CD14-positive monocyte (primary cell): ENCODE results near the gene MYO5B. TPM values are rescaled to one million over a fixed set of nuclear protein-coding genes. Genes with fewer than 3 reads are reported as not detected.

Experiments
- DNase-seq, 3 donors: peaks; one replicate each; pipeline ENCODE4 v3.0.0-alpha.2; 2011 to 2022
- H2AFZ ChIP-seq: 2 replicates; pipeline ENCODE4 v1.6.0; 2012; ENCODE audit warnings: mild to moderate bottlenecking, low read depth, low read length, inconsistent platforms; ENCODE audit not compliant: insufficient read depth, poor library complexity, severe bottlenecking
- H3K27ac ChIP-seq, 2 donors: 1 replicate in 1 of 2; 2 replicates in 1 of 2; pipeline ENCODE4 v1.5.1; 2012 to 2013; ENCODE audit warnings: low read length in 2 of 2, control low read depth in 1 of 2, inconsistent platforms in 1 of 2, low read depth in 1 of 2, mild to moderate bottlenecking in 1 of 2
- H3K27me3 ChIP-seq, 2 donors: one replicate each; pipeline versions ENCODE4 v1.6.0 to v1.6.1; 2011 to 2013; ENCODE audit warnings: low read length in 2 of 2; ENCODE audit not compliant: control insufficient read depth in 2 of 2, insufficient read depth in 2 of 2
- H3K36me3 ChIP-seq, 2 donors: replicated peaks in 1 of 2; 1 replicate in 1 of 2; 2 replicates in 1 of 2; pipeline versions ENCODE4 v1.5.1 to v1.6.1; 2012 to 2013; ENCODE audit warnings: low read length in 2 of 2, control low read depth in 1 of 2, inconsistent platforms in 1 of 2, mild to moderate bottlenecking in 1 of 2; ENCODE audit not compliant: insufficient read depth in 2 of 2, control insufficient read depth in 1 of 2
- H3K4me1 ChIP-seq, 2 donors: 1 replicate in 1 of 2; 2 replicates in 1 of 2; pipeline versions ENCODE4 v1.5.1 to v1.6.1; 2012 to 2013; ENCODE audit warnings: low read length in 2 of 2, control low read depth in 1 of 2, inconsistent platforms in 1 of 2, mild to moderate bottlenecking in 1 of 2, moderate library complexity in 1 of 2; ENCODE audit not compliant: insufficient read depth in 2 of 2, control insufficient read depth in 1 of 2
- H3K4me2 ChIP-seq: replicated peaks from 2 replicates; pipeline ENCODE3; 2012; ENCODE audit warnings: low read length, moderate library complexity, mild to moderate bottlenecking; ENCODE audit not compliant: poor library complexity, severe bottlenecking; ENCODE audit errors: extremely low read depth
- H3K4me3 ChIP-seq, 3 experiments: fragments of 200-600 bp in 1 of 3; sonication (generic) in 1 of 3; replicated peaks in 1 of 3; 1 replicate in 2 of 3; 2 replicates in 1 of 3; pipeline ENCODE4 v1.5.1; 2011 to 2013; ENCODE audit warnings: low read length in 3 of 3, mild to moderate bottlenecking in 3 of 3, control low read depth in 2 of 3, low read depth in 2 of 3, inconsistent platforms in 1 of 3, moderate library complexity in 1 of 3
- H3K79me2 ChIP-seq: 2 replicates; pipeline ENCODE4 v1.6.0; 2012; ENCODE audit warnings: mild to moderate bottlenecking, control low read depth, inconsistent platforms, low read length, moderate library complexity; ENCODE audit not compliant: insufficient read depth
- H3K9ac ChIP-seq: 2 replicates; pipeline ENCODE4 v1.6.0; 2017; ENCODE audit warnings: low read length, mild to moderate bottlenecking; ENCODE audit not compliant: insufficient read depth, poor library complexity, severe bottlenecking
- H3K9me3 ChIP-seq, 2 donors: replicated peaks in 1 of 2; 1 replicate in 1 of 2; 2 replicates in 1 of 2; pipeline versions ENCODE4 v1.5.1 to v1.6.1; 2012 to 2013; ENCODE audit warnings: low read length in 2 of 2, control low read depth in 1 of 2; ENCODE audit not compliant: control insufficient read depth in 1 of 2, insufficient read depth in 1 of 2
- H4K20me1 ChIP-seq: 2 replicates; pipeline ENCODE4 v1.6.0; 2012; ENCODE audit warnings: mild to moderate bottlenecking, low read length, control low read depth, moderate library complexity; ENCODE audit not compliant: insufficient read depth
- H3K27ac Mint-ChIP-seq, 7 donors: one replicate each; pipeline ENCODE4 v1.8.0; 2020; ENCODE audit warnings: mild to moderate bottlenecking in 7 of 7, mixed read lengths in 7 of 7, moderate library complexity in 6 of 7, inconsistent platforms in 2 of 7
- H3K27me3 Mint-ChIP-seq, 3 donors: one replicate each; pipeline ENCODE4 v1.8.0; 2021 to 2022; ENCODE audit warnings: low read depth in 3 of 3, mild to moderate bottlenecking in 3 of 3, mixed read lengths in 3 of 3, moderate library complexity in 3 of 3, inconsistent platforms in 1 of 3
- H3K36me3 Mint-ChIP-seq, 2 donors: one replicate each; pipeline ENCODE4 v1.8.0; 2020; ENCODE audit warnings: mixed read lengths in 2 of 2, inconsistent platforms in 1 of 2, mild to moderate bottlenecking in 1 of 2
- H3K4me1 Mint-ChIP-seq: one replicate; pipeline ENCODE4 v1.8.0; 2020; ENCODE audit warnings: mild to moderate bottlenecking, mixed read lengths
- H3K4me3 Mint-ChIP-seq, 2 donors: one replicate each; pipeline ENCODE4 v1.8.0; 2020; ENCODE audit warnings: mild to moderate bottlenecking in 2 of 2, mixed read lengths in 2 of 2, moderate library complexity in 1 of 2
- H3K9me3 Mint-ChIP-seq, 7 donors: one replicate each; pipeline ENCODE4 v1.8.0; 2020 to 2022; ENCODE audit warnings: mixed read lengths in 7 of 7, mild to moderate bottlenecking in 6 of 7, moderate library complexity in 6 of 7, inconsistent platforms in 2 of 7
- WGBS: methylation state at CpG from one replicate; pipeline ENCODE4 v1.1.5; 2013; ENCODE audit warnings: missing lambda C conversion rate; ENCODE audit not compliant: insufficient coverage; 5-methylcytosine and 5-hydroxymethylcytosine counted together
- intact Hi-C, 2 donors: fragments of 100-400 bp; cut with micrococcal nuclease; formaldehyde crosslinking; loops; one replicate each; pipeline versions ENCODE4 v1.15.0 to v1.15.1; 2023
- polyA plus RNA-seq, 3 donors: library from polyadenylated mRNA; depleted of rRNA in 1 of 3; unstranded in 2 of 3; stranded (reverse) in 1 of 3; fragments of 300-500 nt in 2 of 3; fragments of >200 nt in 1 of 3; fragmentation: Illumina TruSeq in 2 of 3; gene quantifications; 1 replicate in 2 of 3; 2 replicates in 1 of 3; pipeline ENCODE4 v1.2.3, GENCODE V29; 2012 to 2021
- TF ChIP-seq, protein P1 (sequence below): fragments of 200-600 bp; IDR thresholded peaks from one replicate; pipeline ENCODE4 v1.8.0; 2022; ENCODE audit warnings: antibody characterized with exemption, mild to moderate bottlenecking

Gene MYO5B
- polyA plus RNA-seq, 3 donors = 0.04 TPM; not detected in 2

DNA sequence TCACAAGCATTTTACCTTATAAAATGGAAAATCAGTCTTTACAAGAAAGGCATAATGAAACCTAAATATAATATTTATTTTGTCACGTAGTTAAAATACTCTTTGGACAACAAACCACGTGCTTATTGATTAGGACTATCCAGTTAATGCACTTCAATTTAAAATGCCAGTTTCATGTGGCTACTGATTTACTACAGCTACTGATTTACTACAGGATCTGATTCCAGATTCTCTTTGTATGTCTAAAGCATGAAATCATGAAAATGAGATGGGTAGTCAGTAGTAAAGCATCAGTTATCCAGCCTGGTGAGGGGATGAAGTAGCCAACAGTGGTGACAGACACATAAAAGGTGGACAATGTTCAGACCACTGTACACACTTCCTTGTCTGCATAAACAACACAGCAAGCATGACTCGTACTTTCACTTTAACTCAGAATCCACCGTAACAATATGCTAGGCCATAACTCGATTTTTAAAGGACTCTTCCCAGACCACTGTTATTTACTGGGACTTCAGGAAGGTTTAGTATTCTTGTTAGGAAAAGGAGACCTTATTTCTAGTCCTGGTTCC lies 406.5 kb downstream of the MYO5B start:
- Histone ChIP-seq H3K4me3 (no peak overlapping the region), H3K9me3 (no peaks in the 10 kb centered on the region), H3K4me1 (no peaks in the 10 kb centered on the region), H3K9ac (no peak overlapping the region), H3K27me3 (no peaks in the 10 kb centered on the region), H3K79me2 (no peaks in the 10 kb centered on the region), H3K36me3 (peaks cover 72 to 100% of the 10 kb centered on the region in 2 donors), H2AFZ (no peak overlapping the region), H4K20me1 (no peaks in the 10 kb centered on the region), H3K4me2 (no peak overlapping the region), H3K27ac (peak overlapping the region in 1 of 2 donors; percentile 65)
- H3K27me3 Mint-ChIP-seq = no peaks in the 10 kb centered on the region
- no CpG with 5 or more reads among the region's 5 CpGs for WGBS
- intact Hi-C loops = no loop called here
- peaks cover 78 to 86% of the 10 kb centered on the region in 2 donors for H3K36me3 Mint-ChIP-seq
- H3K9me3 Mint-ChIP-seq = no peaks in the 10 kb centered on the region
- TF ChIP-seq, protein P1, sequence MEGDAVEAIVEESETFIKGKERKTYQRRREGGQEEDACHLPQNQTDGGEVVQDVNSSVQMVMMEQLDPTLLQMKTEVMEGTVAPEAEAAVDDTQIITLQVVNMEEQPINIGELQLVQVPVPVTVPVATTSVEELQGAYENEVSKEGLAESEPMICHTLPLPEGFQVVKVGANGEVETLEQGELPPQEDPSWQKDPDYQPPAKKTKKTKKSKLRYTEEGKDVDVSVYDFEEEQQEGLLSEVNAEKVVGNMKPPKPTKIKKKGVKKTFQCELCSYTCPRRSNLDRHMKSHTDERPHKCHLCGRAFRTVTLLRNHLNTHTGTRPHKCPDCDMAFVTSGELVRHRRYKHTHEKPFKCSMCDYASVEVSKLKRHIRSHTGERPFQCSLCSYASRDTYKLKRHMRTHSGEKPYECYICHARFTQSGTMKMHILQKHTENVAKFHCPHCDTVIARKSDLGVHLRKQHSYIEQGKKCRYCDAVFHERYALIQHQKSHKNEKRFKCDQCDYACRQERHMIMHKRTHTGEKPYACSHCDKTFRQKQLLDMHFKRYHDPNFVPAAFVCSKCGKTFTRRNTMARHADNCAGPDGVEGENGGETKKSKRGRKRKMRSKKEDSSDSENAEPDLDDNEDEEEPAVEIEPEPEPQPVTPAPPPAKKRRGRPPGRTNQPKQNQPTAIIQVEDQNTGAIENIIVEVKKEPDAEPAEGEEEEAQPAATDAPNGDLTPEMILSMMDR = no peak
- DNase-seq = no peak
- H3K4me3 Mint-ChIP-seq = no peak overlapping the region
- H3K4me1 Mint-ChIP-seq = peaks cover 5% of the 10 kb centered on the region
- H3K27ac Mint-ChIP-seq = peak overlapping the region in 3 of 7 donors; percentile 52 to 72 (median 63)

DNA sequence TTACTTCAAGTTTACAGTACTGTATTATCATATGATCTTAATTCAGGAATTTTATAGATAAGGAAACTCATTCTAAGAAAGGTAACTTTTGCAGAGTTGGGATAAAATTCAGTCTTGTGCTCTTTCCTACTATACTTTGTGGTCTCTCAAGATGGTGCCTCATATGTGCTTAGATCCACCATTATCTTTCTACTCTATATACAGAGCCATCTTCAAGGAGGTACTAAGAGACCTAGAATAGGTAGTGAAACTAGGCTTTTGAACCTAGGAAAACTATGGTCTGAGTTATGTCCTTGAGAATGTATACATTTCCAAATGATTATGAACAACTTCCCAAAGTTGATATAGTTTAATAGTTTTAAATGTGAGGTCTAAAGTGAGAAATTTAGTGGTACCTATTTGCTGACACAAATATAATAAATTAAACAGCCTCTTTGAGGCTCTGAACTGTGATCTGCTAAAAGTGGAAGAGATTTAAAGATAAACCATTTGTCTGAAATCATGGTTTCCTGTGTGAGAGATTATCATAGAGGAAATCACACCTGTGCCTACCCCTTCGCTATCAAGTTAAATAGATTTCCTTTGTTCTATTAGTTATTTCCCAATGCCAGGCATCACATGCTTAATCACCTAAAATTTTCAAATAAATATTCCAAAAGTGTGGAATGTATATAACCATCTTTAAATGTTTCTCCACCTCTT lies 408.8 kb downstream of the MYO5B start:
- Mint-ChIP-seq H3K27me3 (no peaks in the 10 kb centered on the region), H3K36me3 (peaks cover 80 to 83% of the 10 kb centered on the region in 2 donors), H3K27ac (no peak overlapping the region), H3K9me3 (peaks cover 0 to 2% (median 0%) of the 10 kb centered on the region in 7 donors), H3K4me3 (no peak overlapping the region), H3K4me1 (peaks cover 5% of the 10 kb centered on the region)
- no peak overlapping the region for H2AFZ ChIP-seq
- WGBS = no CpG with 5 or more reads among the region's 1 CpG
- no peak overlapping the region for H3K4me2 ChIP-seq
- no peak overlapping the region for H3K4me3 ChIP-seq
- no peak overlapping the region for H3K27ac ChIP-seq
- TF ChIP-seq, protein P1 = no peak
- no peaks in the 10 kb centered on the region for H3K9me3 ChIP-seq
- no peak overlapping the region for H3K9ac ChIP-seq
- no peaks in the 10 kb centered on the region for H3K4me1 ChIP-seq
- H4K20me1 ChIP-seq = no peaks in the 10 kb centered on the region
- no peaks in the 10 kb centered on the region for H3K27me3 ChIP-seq
- intact Hi-C loops = no loop called here
- H3K36me3 ChIP-seq = peaks cover 66 to 100% of the 10 kb centered on the region in 2 donors
- no peak for DNase-seq
- H3K79me2 ChIP-seq = no peaks in the 10 kb centered on the region
